ENCODE measurements around the gene SDC3.

The SDC3 gene

DNA sequence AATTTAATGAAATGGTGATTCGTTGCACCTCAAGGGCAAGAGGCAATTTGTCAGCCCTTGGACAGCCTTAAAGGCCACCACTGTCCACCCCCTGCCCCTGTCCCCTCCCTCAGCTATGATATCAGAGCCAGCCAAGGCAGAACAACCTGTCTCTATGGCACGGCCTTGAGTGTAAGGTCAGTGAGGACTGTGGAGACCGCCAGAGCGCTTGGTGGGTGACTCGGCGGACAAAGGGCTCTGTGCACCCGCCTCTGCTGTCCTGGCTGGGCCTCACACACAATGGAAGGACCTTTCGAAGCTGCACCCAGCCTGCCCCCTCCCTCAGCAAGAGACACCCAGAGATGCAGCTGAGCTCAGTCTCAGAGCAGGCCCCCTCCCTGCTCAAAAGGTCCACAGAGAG lies 50.6 kb downstream of the SDC3 start:
- in situ Hi-C loops (cut with MboI; ENCODE audit: low sequenced_read_pairs) = no loop called here

DNA sequence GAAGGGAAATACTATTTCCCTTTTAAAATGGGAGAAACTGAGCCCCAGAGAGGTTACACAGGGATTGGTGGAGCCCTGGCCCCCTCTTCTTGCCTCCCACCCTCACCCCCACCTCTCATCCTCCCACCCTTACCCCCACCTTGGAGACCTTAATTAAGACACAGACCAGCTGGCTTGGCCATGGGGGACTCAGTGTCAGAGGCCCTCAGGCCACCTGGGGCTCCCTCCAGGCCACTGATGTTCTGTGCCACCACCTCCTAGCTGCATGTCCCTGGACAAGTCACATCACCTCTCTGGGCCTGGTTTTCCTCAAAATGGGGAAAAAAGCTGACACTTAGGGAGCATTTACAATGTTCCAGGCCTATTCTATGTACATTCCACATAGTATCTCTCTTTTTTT lies 51.5 kb downstream of the SDC3 start:
- in situ Hi-C loops (cut with MboI; ENCODE audit: low sequenced_read_pairs) = no loop called here

DNA sequence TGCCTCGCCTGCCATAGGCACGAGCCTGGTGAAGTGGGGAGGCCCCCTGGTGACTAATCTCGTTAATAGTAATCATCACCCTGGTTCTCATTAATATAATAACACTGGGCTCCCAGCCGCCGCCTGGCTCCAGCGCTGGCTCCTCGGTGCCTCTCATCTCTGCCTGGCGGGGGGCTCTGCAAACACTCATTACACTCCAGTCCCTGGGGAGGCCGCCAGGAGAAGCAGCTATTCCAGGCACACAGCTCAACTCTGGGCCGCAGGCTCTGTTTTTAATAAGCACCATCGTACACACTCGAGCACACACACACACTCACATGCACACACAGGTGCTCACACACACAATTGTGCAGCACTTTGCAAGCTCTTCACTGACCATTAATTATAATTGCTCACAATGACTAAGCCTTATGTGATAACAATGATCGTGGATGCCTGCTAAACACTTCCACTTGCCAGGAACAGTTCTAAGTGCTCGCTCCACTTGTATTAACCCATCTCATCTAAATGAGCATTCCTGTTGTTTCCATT lies 52.2 kb downstream of the SDC3 start:
- in situ Hi-C loops (cut with MboI; ENCODE audit: low sequenced_read_pairs) = no loop called here

DNA sequence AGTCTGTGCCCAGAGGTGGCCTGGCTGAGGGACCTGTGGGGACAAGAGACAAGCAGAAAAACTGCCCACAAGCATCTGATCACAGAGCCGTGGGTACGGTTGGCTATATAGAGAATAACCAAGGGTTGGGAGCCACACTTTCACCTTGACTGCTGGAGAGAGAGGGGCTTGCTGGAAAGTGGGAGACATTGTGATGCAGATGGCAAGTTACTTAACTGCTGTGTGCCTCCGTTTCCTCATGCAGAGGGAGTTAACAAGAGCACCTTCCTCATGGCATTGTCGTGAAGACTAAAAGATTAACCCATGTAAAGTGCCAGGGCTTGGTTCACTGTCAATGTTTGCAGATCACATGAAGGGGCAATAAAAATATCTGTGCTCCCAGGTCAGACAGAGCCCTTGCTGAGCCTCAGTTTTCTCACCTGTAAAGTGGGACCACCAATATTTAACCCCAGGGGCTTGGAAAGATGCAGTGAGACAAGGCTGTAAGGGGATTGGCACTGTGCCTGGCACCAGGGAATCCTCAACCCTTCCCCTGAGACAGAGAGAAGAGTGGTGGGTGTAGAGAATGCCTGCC lies 52.8 kb downstream of the SDC3 start:
- in situ Hi-C loops (cut with MboI; ENCODE audit: low sequenced_read_pairs) = no loop called here

DNA sequence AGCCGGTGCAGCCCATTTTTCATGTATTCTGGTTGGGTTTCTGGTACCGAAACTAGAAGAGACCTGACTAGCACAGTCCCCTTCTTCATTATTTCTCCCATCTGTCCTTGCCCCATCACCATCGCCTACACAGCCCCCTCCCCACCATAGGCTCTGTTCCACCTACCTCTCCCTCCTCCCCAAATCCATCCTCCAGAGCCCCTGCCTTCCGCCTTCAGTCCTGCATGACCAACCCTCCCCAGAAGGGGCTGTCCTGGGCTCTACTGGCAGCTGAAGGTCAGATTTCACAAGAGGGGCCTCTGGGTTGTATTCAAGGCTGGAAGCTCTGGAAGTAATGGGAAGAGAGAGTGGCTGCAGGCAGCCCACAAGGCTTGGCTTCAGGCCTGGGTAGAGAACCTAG lies 55.2 kb downstream of the SDC3 start:
- in situ Hi-C loops (cut with MboI; ENCODE audit: low sequenced_read_pairs) = no loop called here

DNA sequence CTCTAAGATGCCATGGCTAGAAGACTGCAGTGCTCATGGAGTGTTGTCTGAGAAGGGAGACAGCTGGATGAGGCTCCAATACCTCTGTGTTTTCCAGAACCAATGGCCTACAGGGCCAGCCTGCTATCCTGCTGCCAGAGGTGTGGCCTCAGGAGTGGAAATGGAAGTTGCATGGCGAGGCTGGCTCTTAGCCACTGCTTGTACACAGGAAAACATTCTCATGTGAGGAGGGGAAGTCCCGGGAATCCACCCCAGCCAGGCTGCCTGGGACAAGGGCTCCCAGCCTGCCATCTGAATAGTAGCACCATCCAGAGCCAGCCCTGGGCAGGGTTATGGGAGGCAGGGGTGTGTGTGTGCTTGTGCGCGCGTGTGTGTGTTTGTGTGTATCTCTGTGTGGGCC lies 56.5 kb downstream of the SDC3 start:
- in situ Hi-C loops (cut with MboI; ENCODE audit: low sequenced_read_pairs) = no loop called here

DNA sequence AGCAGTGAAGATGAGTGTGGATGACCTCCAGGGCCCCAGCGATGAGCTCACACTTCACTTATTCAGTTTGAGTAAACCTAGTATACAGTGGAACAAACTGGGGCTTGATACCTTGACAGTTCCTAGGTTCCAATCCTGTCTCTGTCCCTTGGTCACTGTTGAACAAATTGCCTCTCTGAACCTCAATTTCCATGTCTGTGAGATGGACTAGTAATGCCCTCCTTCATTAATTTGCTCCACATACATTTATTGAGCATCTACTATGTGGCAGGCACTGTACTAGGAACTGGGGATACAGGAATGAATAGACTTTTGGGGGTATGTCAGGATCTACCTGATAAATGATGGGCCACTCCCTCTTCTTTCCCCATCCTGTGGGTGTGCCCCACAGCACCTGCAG lies 57.3 kb downstream of the SDC3 start:
- in situ Hi-C loops (cut with MboI; ENCODE audit: low sequenced_read_pairs) = no loop called here

DNA sequence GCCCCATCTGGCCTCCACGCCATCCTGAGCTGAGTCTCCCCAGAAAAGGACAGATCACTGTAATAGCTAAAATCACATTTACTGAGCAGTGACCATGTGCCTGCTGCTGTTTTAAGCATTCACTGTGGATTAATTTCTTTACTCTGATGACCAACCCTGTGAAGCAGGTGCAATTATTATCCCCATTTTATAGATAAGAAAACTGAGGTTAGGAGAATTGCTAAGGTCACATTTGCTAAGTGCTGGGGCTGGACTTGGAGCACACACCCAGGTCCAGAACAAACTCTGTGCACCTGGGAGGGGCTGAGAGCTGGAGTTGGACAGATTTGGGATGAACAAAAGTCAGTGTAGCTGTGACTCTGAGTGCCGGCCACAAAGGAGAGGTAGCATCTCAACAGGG lies 58.0 kb downstream of the SDC3 start:
- in situ Hi-C loops (cut with MboI; ENCODE audit: low sequenced_read_pairs) = no loop called here

DNA sequence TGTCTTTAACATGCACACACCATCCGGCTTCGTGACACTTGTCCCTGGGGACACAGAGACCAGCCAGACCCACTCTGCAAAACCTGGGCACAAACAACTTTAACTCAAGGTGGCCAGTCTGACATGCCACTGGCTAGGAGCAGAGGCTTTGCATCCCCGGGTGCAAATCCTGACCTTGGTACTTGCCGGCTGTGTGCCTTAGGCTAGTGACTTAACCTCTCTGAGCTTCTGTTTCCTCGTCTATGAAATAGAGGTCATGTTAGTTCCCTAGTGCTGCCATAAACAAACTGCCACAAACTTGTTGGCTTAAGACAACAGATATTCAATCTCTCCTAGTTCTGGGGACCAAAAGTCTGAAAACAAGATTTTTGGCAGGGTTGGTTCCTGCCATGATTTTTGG lies 60.4 kb downstream of the SDC3 start:
- in situ Hi-C loops (cut with MboI; ENCODE audit: low sequenced_read_pairs) = no loop called here

DNA sequence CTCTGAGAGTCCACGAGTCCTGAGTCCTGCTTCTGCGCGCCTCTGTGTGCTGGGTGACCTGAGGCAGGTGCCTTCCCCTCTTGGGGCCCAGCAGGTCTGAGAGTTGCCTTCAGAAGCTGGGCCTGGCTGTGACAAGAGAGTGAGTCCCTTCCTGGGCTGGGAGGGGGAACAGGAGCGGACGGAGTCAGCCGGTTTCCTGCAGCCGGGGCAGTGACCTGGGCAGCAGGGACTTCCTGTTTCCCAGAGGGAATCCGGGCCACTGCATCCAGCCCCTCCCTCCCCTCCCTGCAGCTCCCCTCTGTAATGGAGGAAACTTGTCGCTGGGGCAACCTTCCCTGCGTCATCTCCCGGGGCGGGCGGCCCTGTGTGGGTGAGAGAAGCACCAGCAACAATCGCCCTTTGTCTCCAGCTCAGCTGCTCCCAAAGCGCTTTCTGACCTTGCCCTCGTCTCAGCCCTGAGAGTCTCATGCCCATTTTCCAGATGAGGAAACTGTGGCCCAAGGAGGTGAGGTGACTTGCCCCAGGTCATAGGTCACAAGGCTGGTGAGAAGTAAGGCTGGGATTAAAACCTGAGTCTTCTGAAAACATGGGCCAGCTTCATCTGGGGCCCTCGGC lies 61.1 kb downstream of the SDC3 start:
- in situ Hi-C loops (cut with MboI; ENCODE audit: low sequenced_read_pairs) = no loop called here

DNA sequence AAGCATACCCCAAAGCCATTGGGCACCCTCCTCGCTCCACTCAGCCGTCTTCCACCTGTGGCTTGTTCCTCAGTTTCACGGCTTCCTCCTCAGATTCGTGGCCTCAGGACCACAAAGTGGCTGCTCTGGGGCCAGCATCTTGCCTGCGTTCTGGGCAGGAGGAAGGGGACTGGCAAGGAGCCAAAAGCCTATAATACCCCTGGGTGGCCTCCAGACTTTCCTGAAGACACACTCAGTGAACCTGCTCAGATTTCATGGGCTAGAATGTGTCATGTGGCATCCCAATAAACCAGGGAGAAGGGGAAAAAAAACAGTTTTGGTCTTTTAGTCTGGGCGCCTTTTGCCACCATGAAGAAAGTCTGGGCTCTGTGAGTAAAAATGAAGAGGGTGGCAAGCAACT lies 62.0 kb downstream of the SDC3 start:
- in situ Hi-C loops (cut with MboI; ENCODE audit: low sequenced_read_pairs) = no loop called here

DNA sequence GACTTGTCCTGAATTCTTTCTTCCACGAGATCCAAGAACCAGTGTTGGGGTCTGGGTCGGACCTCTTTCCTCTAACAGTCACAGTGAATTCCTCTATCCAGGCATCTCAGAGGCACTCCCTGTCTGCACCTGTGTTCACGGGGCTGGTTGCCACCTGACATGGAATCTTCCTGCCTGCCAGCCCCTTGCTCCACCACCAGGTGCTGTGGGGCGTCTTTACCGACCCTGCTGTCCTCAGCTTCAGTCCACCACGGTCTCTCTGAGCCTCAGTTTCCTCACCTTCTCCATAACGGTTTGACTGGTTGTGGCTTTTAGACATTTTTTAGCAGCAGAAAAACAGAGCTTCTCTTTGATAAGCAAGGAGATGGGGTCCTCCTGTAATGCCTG lies 62.7 kb downstream of the SDC3 start:
- in situ Hi-C loops (cut with MboI; ENCODE audit: low sequenced_read_pairs) = no loop called here

DNA sequence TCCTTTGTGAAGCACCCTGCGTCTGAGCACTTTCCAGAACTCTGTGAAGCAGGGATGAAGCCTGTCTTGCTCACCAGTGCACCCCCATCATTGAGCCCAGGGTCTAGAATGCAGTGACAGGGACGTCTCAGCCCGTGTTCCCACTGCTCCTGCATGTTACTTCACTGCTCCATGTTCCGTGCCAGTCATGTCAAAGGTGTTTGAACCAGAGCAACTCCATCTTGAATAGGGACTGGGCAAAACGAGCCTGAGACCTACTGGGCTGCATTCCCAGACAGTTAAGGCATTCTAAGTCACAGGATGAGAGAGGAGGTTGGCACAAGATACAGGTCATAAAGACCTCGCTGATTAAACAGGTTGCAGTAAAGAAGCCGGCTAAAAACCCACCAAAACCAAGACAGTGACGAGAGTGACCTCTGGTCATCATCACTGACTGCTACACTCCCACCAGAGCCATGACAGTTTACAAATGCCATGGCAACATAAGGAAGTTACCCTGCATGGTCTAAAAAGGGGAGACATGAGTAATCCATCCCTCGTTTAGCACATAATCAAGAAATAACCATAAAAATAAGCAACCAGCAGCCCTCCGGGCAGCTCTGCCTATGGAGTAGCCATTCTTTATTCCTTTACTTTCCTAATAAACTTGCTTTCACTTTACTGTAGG lies 63.2 kb downstream of the SDC3 start:
- in situ Hi-C loops (cut with MboI; ENCODE audit: low sequenced_read_pairs) = no loop called here

DNA sequence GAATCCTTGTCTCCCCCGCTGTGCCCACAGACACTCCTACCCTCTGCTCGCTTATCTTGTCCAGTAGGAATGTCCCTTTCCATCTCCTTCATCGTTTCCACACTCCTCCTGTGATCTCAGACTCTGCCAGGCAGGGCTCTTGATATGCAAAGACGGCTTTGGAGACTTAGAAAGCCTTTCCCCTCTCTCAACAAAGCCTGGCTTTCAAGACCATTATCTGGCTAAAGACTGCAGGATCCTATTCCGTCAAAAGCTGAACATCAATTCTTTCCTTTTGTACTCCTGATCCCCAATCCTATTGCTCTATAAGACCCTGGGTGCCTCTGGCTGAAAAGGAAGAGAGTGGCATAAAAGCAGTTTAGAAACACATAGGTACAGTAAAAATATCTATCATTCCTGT lies 63.9 kb downstream of the SDC3 start:
- in situ Hi-C loops (cut with MboI; ENCODE audit: low sequenced_read_pairs) = no loop called here

DNA sequence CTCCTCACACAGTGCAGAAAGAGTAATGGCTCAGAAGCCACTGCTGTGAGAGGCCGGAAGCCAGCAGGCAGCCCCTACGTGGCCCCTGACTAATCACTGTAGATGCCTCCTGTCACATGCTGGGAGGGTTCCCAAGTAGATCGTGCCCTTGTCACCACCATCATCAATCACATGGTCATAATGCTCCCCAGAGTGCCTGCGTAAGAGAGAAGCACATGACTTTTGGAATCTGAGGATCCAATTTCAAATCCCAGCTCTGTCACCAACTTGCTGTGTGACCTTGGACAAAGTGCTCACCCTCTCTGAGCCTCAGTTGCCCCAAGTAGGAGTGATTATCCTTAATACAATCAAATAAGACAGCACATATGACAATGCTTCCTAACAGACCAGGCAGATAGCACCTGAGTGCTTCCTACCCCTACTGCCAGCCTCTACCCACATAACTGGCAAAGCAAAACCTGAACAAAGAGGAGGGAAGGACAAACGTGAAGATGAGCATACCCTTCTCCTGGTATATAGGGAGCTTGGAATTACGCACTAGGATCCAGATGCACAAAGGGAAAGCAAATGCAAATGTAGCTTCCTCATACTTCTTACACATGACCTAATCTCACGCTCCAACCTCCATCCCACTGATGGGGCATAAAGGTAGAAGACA lies 65.7 kb downstream of the SDC3 start:
- in situ Hi-C loops (cut with MboI; ENCODE audit: low sequenced_read_pairs) = no loop called here

DNA sequence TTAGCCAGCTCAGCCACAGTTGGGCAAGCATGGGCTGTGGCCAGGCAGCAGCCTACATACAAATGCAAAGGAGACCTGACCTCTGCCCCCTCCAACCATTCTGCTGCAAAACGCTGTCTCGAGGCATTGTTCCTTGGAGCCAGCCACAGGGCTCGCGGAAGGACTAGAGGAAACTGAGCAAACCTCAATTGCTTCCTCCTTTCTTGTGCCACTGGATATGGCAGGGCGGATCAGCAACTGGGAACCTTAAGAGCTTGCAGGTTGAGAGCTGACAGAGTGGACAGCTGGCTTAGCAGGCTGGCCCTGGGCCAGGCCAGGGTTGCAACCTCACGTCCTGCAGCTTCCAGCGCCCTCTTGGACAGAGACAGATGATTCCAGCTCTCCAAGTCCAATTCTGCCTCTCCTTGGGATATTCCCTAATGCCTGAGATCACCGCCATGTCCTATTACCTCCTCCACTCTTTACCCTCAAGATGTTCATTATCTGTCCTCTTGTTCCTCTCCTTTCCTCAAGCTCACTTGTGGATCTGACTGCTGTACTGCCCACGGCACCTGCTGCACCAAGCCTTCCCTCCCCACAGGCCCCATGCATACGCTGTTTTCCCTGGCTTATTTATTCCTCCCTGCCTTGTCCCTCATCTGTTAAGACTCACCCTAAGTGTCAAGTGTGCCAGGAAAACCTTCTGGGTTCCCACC lies 67.5 kb downstream of the SDC3 start:
- in situ Hi-C loops (cut with MboI; ENCODE audit: low sequenced_read_pairs) = no loop called here

DNA sequence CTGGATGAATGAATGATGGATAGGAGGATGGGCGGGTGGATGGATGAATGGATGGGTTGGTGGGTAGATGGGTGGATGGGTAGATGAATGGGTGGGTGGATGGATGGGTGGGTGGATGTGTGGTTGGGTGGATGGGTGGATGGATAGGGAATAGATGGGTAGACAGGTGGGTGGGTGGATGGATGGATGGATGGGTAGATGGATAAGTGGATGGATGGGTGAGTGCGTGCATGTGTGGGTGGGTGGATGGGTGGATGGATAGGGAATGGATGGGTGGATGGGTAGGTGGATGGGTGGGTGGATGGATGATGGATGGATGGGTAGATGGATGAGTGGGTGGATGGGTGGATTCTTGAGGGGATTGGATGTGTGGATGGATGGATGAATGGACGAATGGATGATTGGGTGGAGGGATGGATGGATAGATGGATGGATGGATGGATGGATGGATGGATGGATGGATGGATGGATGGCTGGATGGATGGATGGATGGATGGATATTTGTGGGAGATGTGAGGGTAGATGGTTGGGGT lies 68.7 kb downstream of the SDC3 start:
- in situ Hi-C loops (cut with MboI; ENCODE audit: low sequenced_read_pairs) = no loop called here

DNA sequence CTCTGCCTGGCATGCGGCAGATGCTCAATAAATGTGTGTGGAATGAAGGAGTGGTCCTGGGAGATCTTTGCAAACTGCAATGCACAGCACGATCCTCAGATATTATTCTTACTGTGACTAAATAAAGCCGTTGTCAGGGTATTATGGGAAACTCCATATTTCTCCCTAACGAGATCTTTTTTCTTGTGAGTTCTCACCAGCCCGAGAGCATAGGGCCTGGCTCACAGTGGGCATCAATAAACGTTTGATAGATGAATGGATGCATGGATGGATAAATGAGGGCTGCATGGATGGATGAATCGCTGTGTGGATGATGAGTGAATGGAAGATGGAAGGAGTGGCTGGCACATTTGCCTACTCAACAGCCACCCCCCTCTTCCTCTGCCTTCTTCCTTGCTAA lies 69.6 kb downstream of the SDC3 start:
- in situ Hi-C loops (cut with MboI; ENCODE audit: low sequenced_read_pairs) = no loop called here

DNA sequence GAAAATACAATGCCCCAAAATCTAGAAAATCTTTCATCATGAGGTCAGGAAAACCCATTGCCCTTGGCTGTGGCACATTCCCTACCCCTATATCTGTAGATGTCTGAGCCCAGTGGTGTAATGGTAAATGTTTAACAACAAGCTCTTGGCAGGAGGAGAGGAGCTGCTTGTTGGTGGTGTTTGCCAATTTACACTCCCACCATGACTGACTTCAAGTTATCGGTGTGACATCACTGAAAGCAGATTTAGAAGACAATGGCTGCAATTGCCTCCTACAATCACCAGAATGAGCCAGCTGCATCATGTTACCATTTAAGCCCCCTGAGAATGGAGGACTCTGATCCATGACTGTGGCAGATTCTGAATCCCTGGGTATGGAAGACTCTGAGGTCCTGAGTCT lies 70.9 kb downstream of the SDC3 start:
- in situ Hi-C loops (cut with MboI; ENCODE audit: low sequenced_read_pairs) = no loop called here

DNA sequence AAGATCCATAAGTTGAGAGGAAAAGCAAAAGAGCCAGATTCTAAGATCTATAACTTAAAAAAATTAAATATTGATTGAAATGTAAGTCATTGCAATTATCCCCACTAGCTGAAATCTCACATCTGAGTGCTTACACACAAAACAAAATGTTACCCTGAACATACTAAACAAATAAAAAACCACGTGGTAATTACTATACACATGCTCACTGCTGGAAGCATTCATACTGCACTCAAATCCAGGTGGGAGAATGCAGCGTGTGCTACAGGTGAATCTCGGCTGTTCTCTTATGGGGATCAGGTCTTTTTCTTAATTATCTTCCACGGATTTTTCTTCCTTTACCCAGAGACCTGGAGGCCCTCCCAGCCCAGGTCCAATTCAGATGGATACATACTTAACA lies 74.3 kb downstream of the SDC3 start:
- in situ Hi-C loops (cut with MboI; ENCODE audit: low sequenced_read_pairs) = no loop called here

DNA sequence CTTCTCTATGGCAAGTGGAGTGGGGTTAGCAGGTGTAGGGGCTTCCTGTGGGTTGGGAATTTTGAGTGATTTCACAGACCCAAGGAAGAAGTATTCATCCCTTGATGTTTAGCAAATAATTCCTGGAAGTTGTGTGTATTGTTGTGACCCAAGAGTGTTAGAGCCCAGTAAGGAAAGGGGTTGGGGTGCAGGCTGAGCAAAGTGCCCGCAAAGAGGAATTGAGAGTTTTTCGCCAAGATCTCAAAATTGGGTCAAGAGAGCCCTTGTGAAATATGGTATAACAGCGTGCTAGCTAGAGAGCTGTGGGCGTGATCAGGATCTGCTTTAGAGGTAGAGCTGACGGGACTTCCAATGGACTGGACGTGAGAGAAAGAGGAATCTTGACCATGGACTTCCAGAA lies 78.0 kb downstream of the SDC3 start:
- in situ Hi-C loops (cut with MboI; ENCODE audit: low sequenced_read_pairs) = no loop called here
